ENCODE measurements around the gene DAPK2.

The DAPK2 gene

DNA sequence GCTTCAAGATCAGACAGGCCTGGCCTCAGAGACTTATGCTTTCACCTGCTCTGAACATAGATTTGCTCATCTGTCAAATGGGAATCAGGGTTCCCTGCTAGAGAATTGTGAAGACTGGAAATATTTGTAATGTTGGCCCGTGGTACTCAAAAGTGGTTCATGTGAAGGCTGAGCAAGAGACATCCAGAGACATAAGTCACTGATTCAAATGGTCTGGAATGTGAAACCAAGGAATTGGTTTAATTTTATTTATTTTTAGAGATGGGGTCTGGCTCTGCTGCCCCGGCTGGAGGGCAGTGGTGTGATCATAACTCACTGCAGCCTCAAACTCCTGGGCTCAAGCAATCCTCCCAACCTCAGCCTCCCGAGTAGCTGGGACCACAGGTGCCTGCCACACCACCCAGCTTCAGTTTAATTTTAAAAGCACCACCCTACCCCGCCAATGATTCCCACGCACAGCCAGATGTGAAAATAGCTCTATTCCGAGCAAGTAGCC, 60.1 kb downstream of the DAPK2 start:
- peaks cover 52% of the 10 kb centered on the region for H3K4me1 Mint-ChIP-seq
- H3K9me3 Mint-ChIP-seq: no peaks in the 10 kb centered on the region
- TF ChIP-seq, protein P1, sequence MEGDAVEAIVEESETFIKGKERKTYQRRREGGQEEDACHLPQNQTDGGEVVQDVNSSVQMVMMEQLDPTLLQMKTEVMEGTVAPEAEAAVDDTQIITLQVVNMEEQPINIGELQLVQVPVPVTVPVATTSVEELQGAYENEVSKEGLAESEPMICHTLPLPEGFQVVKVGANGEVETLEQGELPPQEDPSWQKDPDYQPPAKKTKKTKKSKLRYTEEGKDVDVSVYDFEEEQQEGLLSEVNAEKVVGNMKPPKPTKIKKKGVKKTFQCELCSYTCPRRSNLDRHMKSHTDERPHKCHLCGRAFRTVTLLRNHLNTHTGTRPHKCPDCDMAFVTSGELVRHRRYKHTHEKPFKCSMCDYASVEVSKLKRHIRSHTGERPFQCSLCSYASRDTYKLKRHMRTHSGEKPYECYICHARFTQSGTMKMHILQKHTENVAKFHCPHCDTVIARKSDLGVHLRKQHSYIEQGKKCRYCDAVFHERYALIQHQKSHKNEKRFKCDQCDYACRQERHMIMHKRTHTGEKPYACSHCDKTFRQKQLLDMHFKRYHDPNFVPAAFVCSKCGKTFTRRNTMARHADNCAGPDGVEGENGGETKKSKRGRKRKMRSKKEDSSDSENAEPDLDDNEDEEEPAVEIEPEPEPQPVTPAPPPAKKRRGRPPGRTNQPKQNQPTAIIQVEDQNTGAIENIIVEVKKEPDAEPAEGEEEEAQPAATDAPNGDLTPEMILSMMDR (IDR thresholded peaks at IDR 0.05; ENCODE audit: unreplicated experiment in 3 of 3): no peak
- no peaks in the 10 kb centered on the region for H3K27me3 Mint-ChIP-seq (ENCODE audit: low read depth)
- H3K27ac Mint-ChIP-seq: peak overlapping the region in 1 of 3 experiments; percentile 20
- H3K36me3 Mint-ChIP-seq (ENCODE audit: low read depth): no peaks in the 10 kb centered on the region
- H3K4me3 Mint-ChIP-seq: no peak overlapping the region

DNA sequence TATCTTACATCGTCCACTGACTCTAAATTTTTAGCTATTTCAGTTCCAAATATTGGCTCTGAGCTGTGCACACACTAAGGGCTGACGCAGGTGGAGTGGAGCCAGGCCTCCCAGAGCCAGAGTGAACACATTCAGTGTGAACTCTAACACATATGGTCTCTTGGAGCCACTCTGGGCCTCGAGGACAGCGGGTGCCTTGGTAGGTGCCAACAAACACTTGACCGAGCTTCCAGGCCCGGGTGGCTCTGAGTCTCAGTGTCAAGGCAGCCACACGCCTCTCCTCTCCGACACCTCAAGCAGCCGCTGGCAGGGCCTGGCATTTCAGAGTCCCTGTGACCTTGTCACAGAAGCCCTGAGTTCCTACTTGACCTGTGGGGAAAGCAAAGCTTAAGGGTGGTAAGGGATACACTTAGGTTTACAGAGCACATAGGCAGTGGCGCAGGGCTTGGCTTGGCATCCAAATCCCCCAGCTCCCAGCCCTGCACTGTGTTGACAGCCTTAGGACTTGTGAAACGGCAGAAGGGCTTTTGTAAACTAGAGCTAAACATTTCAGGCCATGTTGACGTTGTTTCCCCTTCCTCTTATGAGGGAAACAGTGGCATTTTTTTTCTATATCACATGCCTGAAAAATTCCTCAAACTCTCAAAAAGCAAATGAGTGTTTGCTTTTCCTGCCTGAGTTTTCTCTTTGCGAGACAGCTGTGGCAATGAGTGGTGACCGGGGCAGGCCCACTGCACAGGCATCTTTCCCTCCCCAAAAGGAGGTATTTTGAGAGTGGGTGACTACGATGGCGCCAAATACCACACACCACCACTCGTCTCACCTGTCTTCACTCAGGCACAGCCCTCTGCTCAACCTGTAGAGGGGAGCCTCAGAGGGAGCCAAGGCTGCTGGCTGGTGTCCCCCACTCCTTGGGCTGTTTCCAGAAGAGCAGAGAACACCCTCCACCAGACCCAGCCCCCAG, 60.8 kb downstream of the DAPK2 start:
- Mint-ChIP-seq H3K27me3 (ENCODE audit: low read depth) (no peaks in the 10 kb centered on the region), H3K27ac (peak overlapping the region in 2 of 3 experiments; percentile 5 to 28), H3K9me3 (no peaks in the 10 kb centered on the region), H3K4me1 (peaks cover 48% of the 10 kb centered on the region), H3K4me3 (peak overlapping the region in 1 of 3 experiments; percentile 33), H3K36me3 (ENCODE audit: low read depth) (no peaks in the 10 kb centered on the region)
- TF ChIP-seq, protein P1 (IDR thresholded peaks at IDR 0.05; ENCODE audit: unreplicated experiment in 3 of 3): no peak

DNA sequence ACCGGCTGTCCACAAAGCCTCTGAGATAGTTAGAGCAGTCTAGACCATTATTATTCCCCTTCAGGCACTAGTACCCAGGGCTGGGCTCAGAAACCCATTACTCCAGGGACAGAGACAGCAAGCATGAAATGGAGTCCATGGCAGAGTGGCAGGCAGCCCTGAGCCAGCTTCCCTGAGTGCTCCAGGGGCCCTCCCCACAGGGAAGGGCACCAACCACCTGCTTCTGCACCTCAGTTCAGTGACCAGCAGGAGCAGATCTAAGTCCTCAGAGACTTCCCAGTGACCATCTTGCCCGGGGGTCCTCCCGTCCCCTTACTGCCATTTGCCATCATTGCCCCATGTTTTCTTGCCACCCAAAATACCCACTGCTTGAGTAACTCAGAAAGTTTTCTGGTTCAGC, 62.0 kb downstream of the DAPK2 start:
- TF ChIP-seq, protein P1 (IDR thresholded peaks at IDR 0.05; ENCODE audit: unreplicated experiment in 3 of 3): no peak
- Mint-ChIP-seq H3K27ac (no peak overlapping the region), H3K36me3 (ENCODE audit: low read depth) (no peaks in the 10 kb centered on the region), H3K4me3 (no peak overlapping the region), H3K27me3 (ENCODE audit: low read depth) (no peaks in the 10 kb centered on the region), H3K4me1 (peaks cover 56% of the 10 kb centered on the region), H3K9me3 (no peaks in the 10 kb centered on the region)

DNA sequence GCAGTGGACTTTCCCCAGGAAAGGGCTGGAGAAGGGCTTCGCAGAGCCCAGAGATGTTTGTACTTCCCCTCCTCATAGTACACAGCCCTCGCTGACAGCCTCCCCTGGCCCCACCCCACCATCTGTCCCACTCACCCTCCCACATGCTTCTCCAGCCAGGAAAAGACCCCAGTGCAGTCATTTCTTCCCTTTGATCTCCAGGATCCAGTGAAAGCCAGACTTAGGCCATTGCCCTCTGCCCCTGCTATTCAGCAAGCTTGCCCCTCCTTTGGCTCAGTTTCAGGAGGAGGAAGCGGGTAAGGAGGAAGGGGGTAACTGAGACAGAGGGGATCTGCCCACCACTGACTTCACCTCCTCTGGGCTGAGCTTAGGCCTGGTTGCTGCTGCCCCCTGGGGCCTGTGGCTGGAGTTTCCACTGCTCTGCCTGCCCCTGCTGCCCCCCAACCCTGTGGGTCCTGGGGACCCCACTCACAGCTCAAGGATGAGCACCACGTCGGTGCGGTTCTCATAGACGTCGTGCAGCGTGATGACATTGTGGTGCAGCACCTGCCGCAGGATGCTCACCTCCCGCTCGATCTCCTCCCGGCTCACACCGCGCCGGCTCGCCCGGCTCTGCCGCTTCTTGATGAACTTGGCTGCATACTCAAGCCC, 63.1 kb downstream of the DAPK2 start:
- Mint-ChIP-seq H3K27ac (peak overlapping the region; percentile 6 to 75 (median 50)), H3K9me3 (no peaks in the 10 kb centered on the region), H3K4me3 (no peak overlapping the region), H3K4me1 (peaks cover 67% of the 10 kb centered on the region), H3K27me3 (ENCODE audit: low read depth) (no peaks in the 10 kb centered on the region), H3K36me3 (ENCODE audit: low read depth) (no peaks in the 10 kb centered on the region)
- TF ChIP-seq, protein P1 (IDR thresholded peaks at IDR 0.05; ENCODE audit: unreplicated experiment in 3 of 3): no peak

DNA sequence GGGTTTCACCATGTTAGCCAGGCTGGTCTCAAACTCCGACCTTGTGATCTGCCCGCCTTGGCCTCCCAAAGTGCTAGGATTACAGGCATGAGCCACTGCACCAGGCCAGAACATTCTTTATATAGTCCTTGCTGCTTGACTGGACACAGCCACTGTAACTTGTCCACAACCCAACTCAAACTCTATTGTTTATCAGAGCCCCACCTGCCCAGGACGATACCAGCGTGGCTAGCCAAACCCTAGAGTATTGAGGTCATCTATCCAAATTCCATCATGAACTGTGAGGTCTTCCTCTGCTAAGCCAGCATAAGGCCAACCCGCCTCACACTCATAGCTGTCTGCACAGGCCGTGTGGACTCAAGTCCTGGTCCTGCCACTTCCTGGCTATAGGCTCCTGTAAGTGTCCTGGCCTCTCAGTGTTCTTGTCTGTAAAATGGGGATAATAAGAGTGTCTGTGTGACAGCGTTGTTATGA, 63.9 kb downstream of the DAPK2 start:
- no peaks in the 10 kb centered on the region for H3K9me3 Mint-ChIP-seq
- peak overlapping the region; percentile 6 to 75 (median 50) for H3K27ac Mint-ChIP-seq
- TF ChIP-seq, protein P1 (IDR thresholded peaks at IDR 0.05; ENCODE audit: unreplicated experiment in 3 of 3): no peak
- H3K4me1 Mint-ChIP-seq: peaks cover 75% of the 10 kb centered on the region
- H3K27me3 Mint-ChIP-seq (ENCODE audit: low read depth): no peaks in the 10 kb centered on the region
- H3K4me3 Mint-ChIP-seq: no peak overlapping the region
- H3K36me3 Mint-ChIP-seq (ENCODE audit: low read depth): no peaks in the 10 kb centered on the region

Data from nephron (organoid).